Urinary bladder (tissue), 4 donors: ENCODE data around the gene COX5A. TPM values are rescaled to one million over a fixed set of nuclear protein-coding genes. Genes with fewer than 3 reads are reported as not detected.
A peak's percentile ranks its signal among the peaks of the same experiment; 100 is the strongest.
"Not testable (repeated sequence)": the region's sequence is repeated elsewhere in the genome, so short reads cannot be mapped to it uniquely, and the experiment has no call there.

Experiments
- DNase-seq: peaks from one replicate; pipeline ENCODE4 v3.0.0-alpha.2; 2015; ENCODE audit errors: extremely low spot score
- H3K27ac ChIP-seq: one replicate; pipeline ENCODE4 v1.5.1; 2013; ENCODE audit warnings: low read depth, mild to moderate bottlenecking, moderate library complexity
- H3K36me3 ChIP-seq: one replicate; pipeline ENCODE4 v1.6.1; 2013; ENCODE audit warnings: mild to moderate bottlenecking, moderate library complexity; ENCODE audit not compliant: insufficient read depth
- H3K4me1 ChIP-seq: one replicate; pipeline ENCODE4 v1.6.1; 2013; ENCODE audit warnings: mild to moderate bottlenecking, moderate library complexity; ENCODE audit not compliant: insufficient read depth
- H3K4me3 ChIP-seq: one replicate; pipeline ENCODE4 v1.5.1; 2013; ENCODE audit warnings: low read depth, low read length
- WGBS: extraction: QIAGEN DNeasy Blood & Tissue Kit; methylation state at CpG from one replicate; pipeline ENCODE4 v1.1.7; 2013; 5-methylcytosine and 5-hydroxymethylcytosine counted together
- polyA plus RNA-seq: library from polyadenylated mRNA; stranded (reverse); fragments of 200-250 nt; gene quantifications from one replicate; pipeline ENCODE4 v1.2.3, GENCODE V29; 2013
- total RNA-seq: library from RNA; depleted of rRNA; stranded (reverse); fragments of >200 nt; gene quantifications from one replicate; pipeline ENCODE4 v1.2.3, GENCODE V29; 2014
- donor health status: healthy with polysubstance abuse.
- donor health status: healthy.

COX5A gene
- total and polyA plus RNA-seq, 2 donors = 43.6 to 259 TPM

GRCh38 chr15:74902295-74903075, 35.4 kb downstream of the COX5A start:
- H3K4me3 ChIP-seq = no peak overlapping the region
- H3K27ac ChIP-seq = peak overlapping the region; percentile 51
- H3K4me1 ChIP-seq = no peaks in the 10 kb centered on the region
- no peaks in the 10 kb centered on the region for H3K36me3 ChIP-seq
- 85% methylated on average over 4 of the region's 4 CpGs for WGBS
- DNase-seq = no peak

- DNase-seq = peak; percentile 54
- no peaks in the 10 kb centered on the region for H3K36me3 ChIP-seq
- H3K27ac ChIP-seq = no peak overlapping the region
- no peak overlapping the region for H3K4me3 ChIP-seq
- 17% methylated on average over 5 of the region's 5 CpGs for WGBS
- H3K4me1 ChIP-seq = no peaks in the 10 kb centered on the region
Observed at GRCh38 chr15:74901612-74902063, 36.2 kb downstream of the COX5A start.

- Histone ChIP-seq H3K36me3 (no peaks in the 10 kb centered on the region), H3K27ac (no peak overlapping the region), H3K4me1 (no peaks in the 10 kb centered on the region), H3K4me3 (no peak overlapping the region)
- WGBS = 76% methylated on average over 6 of the region's 6 CpGs
- DNase-seq = no peak
Observed at GRCh38 chr15:74897300-74897701, 40.6 kb downstream of the COX5A start.

GRCh38 chr15:74896316-74896715, 41.6 kb downstream of the COX5A start:
- H3K4me1 ChIP-seq = no peaks in the 10 kb centered on the region
- DNase-seq = no peak
- H3K27ac ChIP-seq = no peak overlapping the region
- H3K4me3 ChIP-seq = no peak overlapping the region
- WGBS = 89% methylated on average over 3 of the region's 3 CpGs
- no peaks in the 10 kb centered on the region for H3K36me3 ChIP-seq

- Histone ChIP-seq H3K4me1 (no peaks in the 10 kb centered on the region), H3K4me3 (no peak overlapping the region), H3K36me3 (no peaks in the 10 kb centered on the region), H3K27ac (no peak overlapping the region)
- 93% methylated on average over 6 of the region's 6 CpGs for WGBS
- no peak for DNase-seq
Observed at GRCh38 chr15:74895830-74896229, 42.0 kb downstream of the COX5A start.

- not testable (repeated sequence) for H3K4me3 ChIP-seq, H3K27ac ChIP-seq, DNase-seq, H3K36me3 ChIP-seq, H3K4me1 ChIP-seq
- 96% methylated on average over 7 of the region's 7 CpGs for WGBS
Observed at GRCh38 chr15:74894383-74894782, 43.5 kb downstream of the COX5A start.

- H3K27ac ChIP-seq = no peak overlapping the region
- no peak overlapping the region for H3K4me3 ChIP-seq
- H3K36me3 ChIP-seq = no peaks in the 10 kb centered on the region
- WGBS = 80% methylated on average over 3 of the region's 3 CpGs
- no peak for DNase-seq
- no peaks in the 10 kb centered on the region for H3K4me1 ChIP-seq
Observed at GRCh38 chr15:74893627-74894026, 44.2 kb downstream of the COX5A start.

GRCh38 chr15:74892931-74893330, 44.9 kb downstream of the COX5A start:
- H3K36me3 ChIP-seq = no peaks in the 10 kb centered on the region
- WGBS = 96% methylated on average over 2 of the region's 2 CpGs
- no peak overlapping the region for H3K27ac ChIP-seq
- H3K4me1 ChIP-seq = no peaks in the 10 kb centered on the region
- DNase-seq = no peak
- H3K4me3 ChIP-seq = no peak overlapping the region

GRCh38 chr15:74892313-74892712, 45.6 kb downstream of the COX5A start:
- Histone ChIP-seq H3K36me3 (no peaks in the 10 kb centered on the region), H3K4me1 (no peaks in the 10 kb centered on the region), H3K27ac (no peak overlapping the region), H3K4me3 (no peak overlapping the region)
- no peak for DNase-seq
- WGBS = 87% methylated on average over 3 of the region's 3 CpGs

- Histone ChIP-seq H3K27ac (no peak overlapping the region), H3K36me3 (no peaks in the 10 kb centered on the region), H3K4me3 (no peak overlapping the region), H3K4me1 (no peaks in the 10 kb centered on the region)
- no peak for DNase-seq
- WGBS = 91% methylated on average over 3 of the region's 3 CpGs
Observed at GRCh38 chr15:74891469-74891868, 46.4 kb downstream of the COX5A start.

- DNase-seq = no peak
- no peak overlapping the region for H3K27ac ChIP-seq
- peak overlapping the region; percentile 82 for H3K4me3 ChIP-seq
- no peaks in the 10 kb centered on the region for H3K4me1 ChIP-seq
- 7% methylated on average over 1 of the region's 1 CpG for WGBS
- H3K36me3 ChIP-seq = no peaks in the 10 kb centered on the region
Observed at GRCh38 chr15:74890665-74890960, 47.3 kb downstream of the COX5A start.

- H3K4me3 ChIP-seq = peak within 1 kb of the TSS; percentile 82
- no peaks in the 10 kb centered on the region for H3K4me1 ChIP-seq
- H3K36me3 ChIP-seq = no peaks in the 10 kb centered on the region
- 1% methylated on average over 47 of the region's 47 CpGs for WGBS
- H3K27ac ChIP-seq = peak within 1 kb of the TSS; percentile 52
- DNase-seq = peak; percentile 68
Observed at GRCh38 chr15:74889883-74890664, 47.8 kb downstream of the COX5A start, which contains the start of gene MPI. MPI (plus strand) TSS chr15:74890042; CDS start chr15:74890074, 32 bp downstream.

GRCh38 chr15:74889390-74889882, 48.4 kb downstream of the COX5A start:
- H3K4me3 ChIP-seq = peak overlapping the region; percentile 82
- WGBS = 6% methylated on average over 8 of the region's 8 CpGs
- DNase-seq = no peak
- H3K4me1 ChIP-seq = no peaks in the 10 kb centered on the region
- no peak overlapping the region for H3K27ac ChIP-seq
- H3K36me3 ChIP-seq = no peaks in the 10 kb centered on the region

- H3K36me3 ChIP-seq = no peaks in the 10 kb centered on the region
- no peak for DNase-seq
- H3K27ac ChIP-seq = no peak overlapping the region
- WGBS = 86% methylated on average over 4 of the region's 4 CpGs
- H3K4me1 ChIP-seq = no peaks in the 10 kb centered on the region
- H3K4me3 ChIP-seq = no peak overlapping the region
Observed at GRCh38 chr15:74888716-74889115, 49.2 kb downstream of the COX5A start.
